Epithelial cell of proximal tubule (primary cell): Measurements from ENCODE around the gene NR6A1. TPM values are rescaled to one million over a fixed set of nuclear protein-coding genes. Genes with fewer than 3 reads are reported as not detected.

Experiments
- DNase-seq: peaks from one replicate; pipeline ENCODE4 v3.0.0-alpha.2; 2011; ENCODE audit warnings: low read depth
- H3K4me3 ChIP-seq: 2 replicates; pipeline ENCODE4 v1.5.1; 2011; ENCODE audit warnings: low read depth, mild to moderate bottlenecking, low read length
- total RNA-seq: library from RNA; depleted of rRNA; stranded (reverse); fragments of >200 nt; gene quantifications from 2 replicates; pipeline ENCODE4 v1.2.3, GENCODE V29; 2015
- TF ChIP-seq, protein P1 (sequence below): conservative IDR thresholded peaks from 2 replicates; pipeline ENCODE4 v1.5.1; 2012; ENCODE audit warnings: low read depth, mild to moderate bottlenecking, low read length

Gene NR6A1
- total RNA-seq, 1 donor from 2014 or later: 2.0 TPM

DNA sequence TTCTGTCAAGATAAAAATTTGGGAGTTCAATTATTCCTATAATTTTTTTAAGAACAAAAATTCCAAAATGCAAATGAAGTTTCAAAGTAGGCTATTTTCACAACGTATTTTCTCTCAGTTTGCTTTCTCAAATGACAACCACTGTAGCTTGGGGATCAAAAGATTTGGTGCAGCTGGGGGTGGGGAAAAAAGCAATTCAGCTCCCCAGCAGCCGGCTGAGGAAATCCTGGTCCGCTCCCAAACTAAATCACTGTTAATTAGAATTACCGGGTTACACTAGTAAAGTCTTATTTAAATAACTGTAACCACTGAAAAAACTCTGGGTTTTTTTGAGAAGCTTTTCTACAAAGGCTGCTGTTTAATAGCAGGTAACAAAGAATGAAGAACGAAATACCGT, 5.7 kb downstream of the NR6A1 start:
- no peak overlapping the region for H3K4me3 ChIP-seq
- TF ChIP-seq, protein P1, sequence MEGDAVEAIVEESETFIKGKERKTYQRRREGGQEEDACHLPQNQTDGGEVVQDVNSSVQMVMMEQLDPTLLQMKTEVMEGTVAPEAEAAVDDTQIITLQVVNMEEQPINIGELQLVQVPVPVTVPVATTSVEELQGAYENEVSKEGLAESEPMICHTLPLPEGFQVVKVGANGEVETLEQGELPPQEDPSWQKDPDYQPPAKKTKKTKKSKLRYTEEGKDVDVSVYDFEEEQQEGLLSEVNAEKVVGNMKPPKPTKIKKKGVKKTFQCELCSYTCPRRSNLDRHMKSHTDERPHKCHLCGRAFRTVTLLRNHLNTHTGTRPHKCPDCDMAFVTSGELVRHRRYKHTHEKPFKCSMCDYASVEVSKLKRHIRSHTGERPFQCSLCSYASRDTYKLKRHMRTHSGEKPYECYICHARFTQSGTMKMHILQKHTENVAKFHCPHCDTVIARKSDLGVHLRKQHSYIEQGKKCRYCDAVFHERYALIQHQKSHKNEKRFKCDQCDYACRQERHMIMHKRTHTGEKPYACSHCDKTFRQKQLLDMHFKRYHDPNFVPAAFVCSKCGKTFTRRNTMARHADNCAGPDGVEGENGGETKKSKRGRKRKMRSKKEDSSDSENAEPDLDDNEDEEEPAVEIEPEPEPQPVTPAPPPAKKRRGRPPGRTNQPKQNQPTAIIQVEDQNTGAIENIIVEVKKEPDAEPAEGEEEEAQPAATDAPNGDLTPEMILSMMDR: no peak
- no peak for DNase-seq

DNA sequence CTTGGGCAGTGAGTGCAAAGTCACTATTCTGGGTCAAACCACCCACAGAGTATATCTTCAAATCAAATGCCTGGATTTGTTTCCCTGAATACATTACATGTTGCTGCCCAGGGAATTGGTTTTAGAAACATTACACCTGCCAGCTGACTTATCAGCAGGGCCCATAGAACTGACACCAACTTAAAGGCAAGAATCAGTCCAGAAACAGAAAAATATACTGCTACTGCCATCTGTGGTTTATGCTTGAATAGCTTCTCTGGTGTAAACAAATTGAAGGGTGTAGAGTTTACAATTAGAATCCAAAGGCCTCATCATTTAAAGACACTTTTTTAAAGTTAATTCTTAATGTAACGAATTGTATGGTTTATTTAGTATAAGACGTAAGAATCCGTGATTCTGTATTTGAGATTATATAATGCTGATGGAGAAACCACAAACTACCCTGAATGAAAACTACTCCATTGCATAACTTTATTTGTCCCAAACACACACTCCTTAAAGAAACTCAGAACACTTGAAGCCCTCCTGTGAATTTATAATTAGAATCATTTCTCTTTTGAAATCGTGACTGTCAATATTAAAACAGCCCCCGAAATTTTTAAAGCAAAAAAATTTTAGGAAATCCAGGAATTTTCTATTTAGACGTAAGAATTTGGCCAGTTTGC, 6.2 kb downstream of the NR6A1 start:
- TF ChIP-seq, protein P1: peak; percentile 24
- DNase-seq: no peak
- no peak overlapping the region for H3K4me3 ChIP-seq

DNA sequence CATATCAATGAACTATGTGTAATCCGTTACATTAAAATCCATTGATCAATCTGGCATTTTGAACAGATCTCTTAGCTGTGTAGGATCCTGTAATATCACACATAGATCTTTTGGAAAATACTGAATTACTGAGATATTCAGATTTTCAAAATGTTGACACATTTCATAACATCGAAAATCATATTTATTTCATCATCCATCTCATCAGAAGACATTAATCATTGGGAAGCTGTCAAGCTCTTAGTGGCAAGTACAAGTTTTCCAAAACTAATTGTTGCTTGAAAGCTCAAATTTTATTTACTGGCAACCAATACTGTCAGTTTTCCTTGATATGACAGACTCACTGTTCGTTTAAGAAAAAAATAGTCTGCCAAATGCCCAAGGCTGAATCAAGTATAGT, 8.5 kb downstream of the NR6A1 start:
- no peak for DNase-seq
- H3K4me3 ChIP-seq: no peak overlapping the region
- TF ChIP-seq, protein P1: no peak

DNA sequence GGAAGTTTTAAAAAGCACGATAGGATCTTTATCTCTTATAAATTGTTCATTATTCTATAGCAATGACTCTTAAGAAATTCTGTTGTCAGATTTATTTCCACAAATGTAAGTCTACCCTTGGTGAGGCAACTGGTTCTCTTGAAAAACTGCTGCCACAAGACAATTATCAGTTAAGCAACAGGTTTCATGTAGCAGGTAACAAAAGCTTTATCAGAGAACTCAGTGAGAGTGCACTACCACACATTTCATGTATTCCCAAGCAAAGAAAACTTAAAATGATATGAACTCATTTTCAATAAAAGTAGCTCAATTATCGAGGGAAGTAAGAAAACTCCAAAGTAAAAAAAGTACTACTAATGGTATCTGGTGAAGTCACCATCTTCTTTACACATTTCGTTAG, 9.4 kb downstream of the NR6A1 start:
- DNase-seq: no peak
- H3K4me3 ChIP-seq: no peak overlapping the region
- TF ChIP-seq, protein P1: no peak

DNA sequence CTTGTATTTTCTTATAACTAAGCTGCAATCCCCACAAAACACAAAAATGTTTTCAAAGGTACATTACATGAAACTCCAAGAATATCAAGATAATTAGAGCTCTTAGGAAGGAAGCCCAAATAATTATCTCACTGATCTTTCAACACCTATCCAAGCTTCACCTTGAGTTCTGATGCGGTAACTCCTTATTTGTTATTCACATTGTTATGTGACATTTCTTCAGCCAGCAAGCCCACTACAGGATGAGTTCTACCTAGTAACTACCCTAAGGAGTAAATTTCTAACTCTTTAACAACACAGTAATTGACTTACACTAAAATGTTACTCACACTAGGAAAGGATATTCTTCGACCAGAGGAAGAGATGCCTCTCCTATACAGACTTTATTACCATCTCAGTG, 9.9 kb downstream of the NR6A1 start:
- TF ChIP-seq, protein P1: no peak

DNA sequence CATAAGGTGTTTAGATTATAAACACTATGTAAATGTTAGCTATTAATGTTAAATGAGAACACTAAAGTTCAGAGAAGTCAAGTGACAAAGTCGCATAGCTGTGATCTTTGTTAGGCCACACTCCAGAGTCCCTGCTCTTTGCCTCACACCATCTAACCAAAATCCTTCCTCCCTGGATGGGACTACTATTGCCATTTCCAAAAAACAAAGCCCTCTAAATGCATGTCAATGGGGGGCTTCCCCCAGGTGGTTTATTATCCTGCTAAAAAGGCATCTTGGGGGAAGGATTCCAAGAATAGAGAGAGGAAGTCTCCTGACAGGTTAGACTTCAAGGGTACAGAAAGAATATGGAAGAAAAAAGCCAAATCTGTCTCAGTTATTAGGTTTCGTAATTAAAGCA, 10.4 kb downstream of the NR6A1 start:
- TF ChIP-seq, protein P1: no peak
- no peak overlapping the region for H3K4me3 ChIP-seq
- DNase-seq: no peak

More for the DNA sequence above, 9.9 kb downstream of the NR6A1 start:
- H3K4me3 ChIP-seq: no peak overlapping the region
- DNase-seq: no peak

DNA sequence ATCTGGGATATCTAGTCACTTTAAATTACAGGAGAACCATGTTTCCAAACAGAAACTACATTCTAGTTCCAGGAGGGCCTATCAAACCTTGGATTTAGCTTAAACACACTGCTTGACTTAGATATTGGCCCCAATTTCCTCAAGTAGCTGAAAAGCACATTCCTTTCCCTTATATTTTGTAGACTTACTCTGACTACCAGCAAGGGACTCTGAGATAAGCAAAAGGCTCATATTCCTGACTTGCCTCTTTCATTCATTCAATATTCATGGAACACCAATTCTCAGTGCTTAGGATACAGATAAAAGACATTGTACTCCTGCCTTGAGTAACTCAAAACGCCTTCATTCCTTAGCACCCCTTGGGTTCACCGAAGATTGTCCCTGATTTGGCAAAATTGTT, 11.8 kb downstream of the NR6A1 start:
- TF ChIP-seq, protein P1: no peak
- DNase-seq: no peak
- H3K4me3 ChIP-seq: no peak overlapping the region
